Left renal cortex interstitium (tissue), 4 donors: ENCODE results near the gene CARF. TPM values are rescaled to one million over a fixed set of nuclear protein-coding genes. Genes with fewer than 3 reads are reported as not detected.
"Not testable (repeated sequence)": the region's sequence is repeated elsewhere in the genome, so short reads cannot be mapped to it uniquely, and the experiment has no call there.

Source experiments
- DNase-seq, 4 donors: peaks; one replicate each; pipeline ENCODE4 v3.0.0-alpha.2; 2013; ENCODE audit warnings: low read depth in 4 of 4, low spot score in 2 of 4, missing footprints in 1 of 4
- polyA plus RNA-seq, 4 donors: library from polyadenylated mRNA; unstranded; fragments of 120-200 nt; gene quantifications; one replicate each; pipeline ENCODE4 v1.2.1, GENCODE V29; 2013; ENCODE audit not compliant: insufficient read length in 4 of 4

Gene CARF
- polyA plus RNA-seq: 10 to 100 TPM; 11.2 to 23.3 (median 18.1) TPM

GRCh38 chr2:202911512-202912341, at the start of gene CARF, which contains the start of gene WDR12:
TSS of gene CARF (plus strand) at chr2:202912275. CDS start at chr2:202941903, 29,628 bp downstream.
TSS of gene WDR12 (minus strand) at chr2:202911673. CDS start at chr2:202911476, 197 bp downstream.
- DNase-seq: peak; percentile 96 to 99 (median 96)

GRCh38 chr2:202870431-202871299, 41.4 kb upstream of the CARF start:
- DNase-seq: peak; percentile 42 to 73 (median 66)

- peak in 3 of 4 donors; percentile 68 to 78 (median 73) for DNase-seq
Observed at GRCh38 chr2:202871300-202872141, 40.6 kb upstream of the CARF start, which contains the start of gene ICA1L. TSS of gene ICA1L (minus strand) at chr2:202871766. CDS start at chr2:202829009, 42,757 bp downstream.

GRCh38 chr2:202877699-202878098, 34.4 kb upstream of the CARF start:
- no peak for DNase-seq

GRCh38 chr2:202881570-202881969, 30.5 kb upstream of the CARF start:
- DNase-seq: no peak

- DNase-seq: no peak
Observed at GRCh38 chr2:202883987-202884675, 27.9 kb upstream of the CARF start.

GRCh38 chr2:202885190-202885589, 26.9 kb upstream of the CARF start:
- no peak for DNase-seq

GRCh38 chr2:202905507-202905906, 6.6 kb upstream of the CARF start:
- DNase-seq: not testable (repeated sequence)

GRCh38 chr2:202908186-202908585, 3.9 kb upstream of the CARF start:
- DNase-seq: no peak

- DNase-seq: no peak
Observed at GRCh38 chr2:202909394-202910192, 2.5 kb upstream of the CARF start.

GRCh38 chr2:202910250-202910649, 1.8 kb upstream of the CARF start:
- DNase-seq: not testable (repeated sequence)

GRCh38 chr2:202910698-202911097, 1.4 kb upstream of the CARF start:
- DNase-seq: no peak

GRCh38 chr2:202911203-202911511, 918 bp upstream of the CARF start:
- DNase-seq: no peak

- DNase-seq: peak in 3 of 4 donors; percentile 8 to 53 (median 22)
Observed at GRCh38 chr2:202912342-202913201, 497 bp downstream of the CARF start.

- no peak for DNase-seq
Observed at GRCh38 chr2:202918860-202919259, 6.8 kb downstream of the CARF start.

- no peak for DNase-seq
Observed at GRCh38 chr2:202932425-202933138, 20.5 kb downstream of the CARF start.

GRCh38 chr2:202933139-202933510, 21.1 kb downstream of the CARF start:
- DNase-seq: no peak
